Sigmoid colon (tissue), 7 donors: ENCODE results near the gene GLRA2. TPM values are rescaled to one million over a fixed set of nuclear protein-coding genes. Genes with fewer than 3 reads are reported as not detected.

Experiments
- DNase-seq: peaks from one replicate; pipeline ENCODE4 v3.0.0-alpha.2; 2019
- H3K27ac ChIP-seq, 4 donors: fragments of 200-600 bp; sonication (generic); one replicate each; pipeline ENCODE4 v1.5.1; 2016 to 2019; ENCODE audit warnings: mild to moderate bottlenecking in 1 of 4
- H3K27me3 ChIP-seq, 3 donors: fragments of 200-600 bp; sonication (generic); one replicate each; pipeline ENCODE4 v1.5.1; 2019; ENCODE audit warnings: mild to moderate bottlenecking in 1 of 3
- H3K36me3 ChIP-seq, 4 donors: fragments of 200-600 bp; sonication (generic); one replicate each; pipeline ENCODE4 v1.5.1; 2016 to 2019
- H3K4me1 ChIP-seq, 4 donors: fragments of 200-600 bp; sonication (generic); one replicate each; pipeline ENCODE4 v1.5.1; 2017 to 2019
- H3K4me3 ChIP-seq, 4 donors: fragments of 200-600 bp; sonication (generic); one replicate each; pipeline ENCODE4 v1.5.1; 2017 to 2019; ENCODE audit warnings: mild to moderate bottlenecking in 2 of 4, moderate library complexity in 1 of 4
- H3K9me3 ChIP-seq, 4 donors: fragments of 200-600 bp in 3 of 4; sonication (generic) in 3 of 4; one replicate each; pipeline versions ENCODE4 v1.5.1 to v1.6.1; 2013 to 2019
- CTCF ChIP-seq, 4 experiments: fragments of 450-650 bp in 3 of 4; fragments of 200-600 bp in 1 of 4; IDR thresholded peaks; one replicate each; pipeline ENCODE4 v1.5.1; 2016 to 2019; ENCODE audit warnings: antibody characterized with exemption in 4 of 4, mild to moderate bottlenecking in 3 of 4, moderate library complexity in 2 of 4
- EP300 ChIP-seq, 4 donors: sonication (generic); formaldehyde crosslinking; IDR thresholded peaks; one replicate each; pipeline ENCODE4 v1.6.1; 2017; ENCODE audit warnings: antibody characterized with exemption in 4 of 4
- POLR2A ChIP-seq, 2 donors: fragments of 450-650 bp; IDR thresholded peaks; one replicate each; pipeline ENCODE4 v1.6.1; 2016; ENCODE audit warnings: antibody characterized with exemption in 2 of 2, mild to moderate bottlenecking in 2 of 2, moderate library complexity in 2 of 2
- POLR2AphosphoS5 ChIP-seq, 4 donors: sonication (generic); formaldehyde crosslinking; IDR thresholded peaks; one replicate each; pipeline ENCODE4 v1.6.1; 2017; ENCODE audit warnings: antibody characterized with exemption in 4 of 4
- WGBS, 2 donors: extraction: QIAGEN DNeasy Blood & Tissue Kit; methylation state at CpG; one replicate each; pipeline ENCODE4 v1.1.7; 2013; 5-methylcytosine and 5-hydroxymethylcytosine counted together
- intact Hi-C: fragments of 100-400 bp; cut with DNase I; formaldehyde crosslinking; loops from one replicate; pipeline ENCODE4 v1.15.1; 2023
- polyA plus RNA-seq, 3 donors: library from polyadenylated mRNA; stranded (reverse); fragments of 200-250 nt; gene quantifications; one replicate each; pipeline ENCODE4 v1.2.3, GENCODE V29; 2013
- total RNA-seq, 4 donors: library from RNA; depleted of rRNA; stranded (reverse); fragments of >200 nt; gene quantifications; one replicate each; pipeline ENCODE4 v1.1.0, GENCODE V29; 2016
- donor health status: healthy with polysubstance abuse.
- donor health status: Bipolar disorder and iron deficiency.
- donor health status: healthy.

GLRA2 gene
- total and polyA plus RNA-seq, 7 donors, result under 0.01 to 1.9 (median 0.75) TPM; not detected in 3

- DNase-seq, result no peak
- no peak overlapping the region for H3K27ac ChIP-seq
- H3K27me3 ChIP-seq, result no peaks in the 10 kb centered on the region
- 69 to 82% methylated on average over 4 of the region's 4 CpGs for WGBS, 2 donors
- H3K4me1 ChIP-seq, result no peaks in the 10 kb centered on the region
- no peak for TF ChIP-seq CTCF (IDR thresholded peaks at IDR 0.05)
- TF ChIP-seq POLR2AphosphoS5 (IDR thresholded peaks at IDR 0.05), result no peak
- TF ChIP-seq POLR2A (IDR thresholded peaks at IDR 0.05), result no peak
- no peak for TF ChIP-seq EP300 (IDR thresholded peaks at IDR 0.05)
- H3K9me3 ChIP-seq, result no peaks in the 10 kb centered on the region
- H3K36me3 ChIP-seq, result no peaks in the 10 kb centered on the region
- intact Hi-C loops, result no loop called here
- H3K4me3 ChIP-seq, result no peak overlapping the region
Measured at GRCh38 chrX:14546190-14546589, 16.9 kb downstream of the GLRA2 start.

- no peak for DNase-seq
- Histone ChIP-seq H3K4me1 (peaks cover 0 to 5% (median 0%) of the 10 kb centered on the region in 4 donors), H3K36me3 (no peaks in the 10 kb centered on the region), H3K27me3 (no peaks in the 10 kb centered on the region), H3K27ac (no peak overlapping the region), H3K4me3 (no peak overlapping the region), H3K9me3 (no peaks in the 10 kb centered on the region)
- intact Hi-C loops, result no loop called here
- no peak for TF ChIP-seq EP300 (IDR thresholded peaks at IDR 0.05)
- TF ChIP-seq POLR2AphosphoS5 (IDR thresholded peaks at IDR 0.05), result no peak
- no peak for TF ChIP-seq POLR2A (IDR thresholded peaks at IDR 0.05)
- no peak for TF ChIP-seq CTCF (IDR thresholded peaks at IDR 0.05)
- 26 to 46% methylated on average over 3 of the region's 3 CpGs for WGBS, 2 donors
Measured at GRCh38 chrX:14554131-14554715, 24.9 kb downstream of the GLRA2 start.

GRCh38 chrX:14564058-14564457 lies 34.7 kb downstream of the GLRA2 start:
- no peak for DNase-seq
- TF ChIP-seq POLR2AphosphoS5 (IDR thresholded peaks at IDR 0.05) (no peak), EP300 (IDR thresholded peaks at IDR 0.05) (no peak), CTCF (IDR thresholded peaks at IDR 0.05) (no peak), POLR2A (IDR thresholded peaks at IDR 0.05) (no peak)
- no peak overlapping the region for H3K4me3 ChIP-seq
- no peaks in the 10 kb centered on the region for H3K27me3 ChIP-seq
- intact Hi-C loops, result no loop called here
- H3K4me1 ChIP-seq, result no peaks in the 10 kb centered on the region
- no peak overlapping the region for H3K27ac ChIP-seq
- WGBS, 2 donors, result 87 to 94% methylated on average over 2 of the region's 2 CpGs
- no peaks in the 10 kb centered on the region for H3K9me3 ChIP-seq
- H3K36me3 ChIP-seq, result no peaks in the 10 kb centered on the region

GRCh38 chrX:14573161-14573560 lies 43.8 kb downstream of the GLRA2 start:
- no peak overlapping the region for H3K27ac ChIP-seq
- intact Hi-C loops, result no loop called here
- no peaks in the 10 kb centered on the region for H3K36me3 ChIP-seq
- no peaks in the 10 kb centered on the region for H3K4me1 ChIP-seq
- 53 to 68% methylated on average over 2 of the region's 2 CpGs for WGBS, 2 donors
- H3K9me3 ChIP-seq, result no peaks in the 10 kb centered on the region
- no peak overlapping the region for H3K4me3 ChIP-seq
- no peaks in the 10 kb centered on the region for H3K27me3 ChIP-seq
- TF ChIP-seq POLR2AphosphoS5 (IDR thresholded peaks at IDR 0.05) (no peak), POLR2A (IDR thresholded peaks at IDR 0.05) (no peak), EP300 (IDR thresholded peaks at IDR 0.05) (no peak), CTCF (IDR thresholded peaks at IDR 0.05) (no peak)
- DNase-seq, result no peak

- 93 to 94% methylated on average over 8 of the region's 8 CpGs for WGBS, 2 donors
Measured at GRCh38 chrX:14581081-14581480, 51.7 kb downstream of the GLRA2 start.

More at GRCh38 chrX:14581081-14581480, 51.7 kb downstream of the GLRA2 start:
- TF ChIP-seq POLR2A (IDR thresholded peaks at IDR 0.05), result no peak
- no peak for TF ChIP-seq CTCF (IDR thresholded peaks at IDR 0.05)
- TF ChIP-seq EP300 (IDR thresholded peaks at IDR 0.05), result no peak
- Histone ChIP-seq H3K4me3 (no peak overlapping the region), H3K27me3 (no peaks in the 10 kb centered on the region), H3K4me1 (no peaks in the 10 kb centered on the region), H3K36me3 (no peaks in the 10 kb centered on the region), H3K27ac (no peak overlapping the region), H3K9me3 (no peaks in the 10 kb centered on the region)
- DNase-seq, result no peak
- intact Hi-C loops, result no loop called here
